ENCODE data around the gene FBXL19. TPM values are rescaled to one million over a fixed set of nuclear protein-coding genes. Genes with fewer than 3 reads are reported as not detected.

Gene FBXL19
- polyA plus RNA-seq, 1 of the 3 experiments (the other 2 are of a cell fraction) = 20.6 TPM

DNA sequence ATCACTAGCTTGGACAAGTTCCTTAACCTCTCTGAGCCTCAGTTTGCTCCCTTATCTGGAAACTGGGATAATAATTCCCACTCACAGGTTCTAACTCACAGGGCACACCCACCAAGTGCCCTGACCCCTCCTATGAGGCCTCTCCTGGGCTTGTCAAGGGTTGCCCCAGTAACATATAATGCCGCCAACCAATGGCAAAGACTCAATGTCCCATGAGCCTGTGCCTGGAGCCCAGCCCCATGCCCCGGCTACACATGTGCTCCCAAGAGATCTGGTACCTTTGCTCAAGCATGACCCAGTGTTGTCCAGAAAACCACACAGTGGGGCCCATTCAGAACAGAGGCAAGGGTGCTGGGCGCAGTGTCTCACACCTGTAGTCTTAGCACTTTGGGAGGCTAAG lies 8.5 kb upstream of the FBXL19 start:
- 100% methylated on average over 2 of the region's 3 CpGs for WGBS (ENCODE audit: low lambda C conversion rate)
- peaks cover 9% of the 10 kb centered on the region for H3F3A ChIP-seq (replicated peaks; ENCODE audit: insufficient read depth)
- no peak overlapping the region for H3K4me2 ChIP-seq
- H4K20me1 ChIP-seq (ENCODE audit: insufficient read depth) = no peaks in the 10 kb centered on the region
- H3K79me2 ChIP-seq (ENCODE audit: insufficient read depth) = no peaks in the 10 kb centered on the region
- H3K9me3 ChIP-seq = no peaks in the 10 kb centered on the region
- no peak overlapping the region for H3K4me3 ChIP-seq (ENCODE audit: low read depth in 2 of 2, low read length in 1 of 2)
- no peaks in the 10 kb centered on the region for H3K9me2 ChIP-seq
- no peaks in the 10 kb centered on the region for H3K4me1 ChIP-seq (ENCODE audit: control insufficient read depth in 1 of 2, insufficient read depth in 2 of 2, low read depth in 1 of 2, low read length in 1 of 2)
- no peaks in the 10 kb centered on the region for H3K36me3 ChIP-seq (replicated peaks in 1 of 2; ENCODE audit: control insufficient read depth in 1 of 2, insufficient read depth in 2 of 2, low read length in 1 of 2)
- no peak overlapping the region for H3K9ac ChIP-seq
- H3K27ac ChIP-seq (ENCODE audit: low read depth in 2 of 2, low read length in 1 of 2) = no peak overlapping the region
- DNase-seq = no peak
- CTCF ChIA-PET = interaction anchor here (1.0 to 1.5 kb wide), 3 partner anchors 12 to 70 kb away, joined by 3 to 6 read pairs (median 5); no protein-coding TSS in a partner anchor
- TF ChIP-seq, protein P1, sequence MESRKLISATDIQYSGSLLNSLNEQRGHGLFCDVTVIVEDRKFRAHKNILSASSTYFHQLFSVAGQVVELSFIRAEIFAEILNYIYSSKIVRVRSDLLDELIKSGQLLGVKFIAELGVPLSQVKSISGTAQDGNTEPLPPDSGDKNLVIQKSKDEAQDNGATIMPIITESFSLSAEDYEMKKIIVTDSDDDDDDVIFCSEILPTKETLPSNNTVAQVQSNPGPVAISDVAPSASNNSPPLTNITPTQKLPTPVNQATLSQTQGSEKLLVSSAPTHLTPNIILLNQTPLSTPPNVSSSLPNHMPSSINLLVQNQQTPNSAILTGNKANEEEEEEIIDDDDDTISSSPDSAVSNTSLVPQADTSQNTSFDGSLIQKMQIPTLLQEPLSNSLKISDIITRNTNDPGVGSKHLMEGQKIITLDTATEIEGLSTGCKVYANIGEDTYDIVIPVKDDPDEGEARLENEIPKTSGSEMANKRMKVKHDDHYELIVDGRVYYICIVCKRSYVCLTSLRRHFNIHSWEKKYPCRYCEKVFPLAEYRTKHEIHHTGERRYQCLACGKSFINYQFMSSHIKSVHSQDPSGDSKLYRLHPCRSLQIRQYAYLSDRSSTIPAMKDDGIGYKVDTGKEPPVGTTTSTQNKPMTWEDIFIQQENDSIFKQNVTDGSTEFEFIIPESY (IDR thresholded peaks at IDR 0.05; ENCODE audit: borderline replicate concordance, low read depth) = no peak
- TF ChIP-seq TCF12 (IDR thresholded peaks at IDR 0.05) = no peak
- TF ChIP-seq, protein P2, sequence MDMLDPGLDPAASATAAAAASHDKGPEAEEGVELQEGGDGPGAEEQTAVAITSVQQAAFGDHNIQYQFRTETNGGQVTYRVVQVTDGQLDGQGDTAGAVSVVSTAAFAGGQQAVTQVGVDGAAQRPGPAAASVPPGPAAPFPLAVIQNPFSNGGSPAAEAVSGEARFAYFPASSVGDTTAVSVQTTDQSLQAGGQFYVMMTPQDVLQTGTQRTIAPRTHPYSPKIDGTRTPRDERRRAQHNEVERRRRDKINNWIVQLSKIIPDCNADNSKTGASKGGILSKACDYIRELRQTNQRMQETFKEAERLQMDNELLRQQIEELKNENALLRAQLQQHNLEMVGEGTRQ (IDR thresholded peaks at IDR 0.05; ENCODE audit: borderline replicate concordance, low read depth, low read length) = no peak
- TF ChIP-seq MXI1 (IDR thresholded peaks at IDR 0.05; ENCODE audit: low read depth, low read length) = no peak
- no peak for TF ChIP-seq RAD21 (IDR thresholded peaks at IDR 0.05; ENCODE audit: low read length)
- TF ChIP-seq, protein P3, sequence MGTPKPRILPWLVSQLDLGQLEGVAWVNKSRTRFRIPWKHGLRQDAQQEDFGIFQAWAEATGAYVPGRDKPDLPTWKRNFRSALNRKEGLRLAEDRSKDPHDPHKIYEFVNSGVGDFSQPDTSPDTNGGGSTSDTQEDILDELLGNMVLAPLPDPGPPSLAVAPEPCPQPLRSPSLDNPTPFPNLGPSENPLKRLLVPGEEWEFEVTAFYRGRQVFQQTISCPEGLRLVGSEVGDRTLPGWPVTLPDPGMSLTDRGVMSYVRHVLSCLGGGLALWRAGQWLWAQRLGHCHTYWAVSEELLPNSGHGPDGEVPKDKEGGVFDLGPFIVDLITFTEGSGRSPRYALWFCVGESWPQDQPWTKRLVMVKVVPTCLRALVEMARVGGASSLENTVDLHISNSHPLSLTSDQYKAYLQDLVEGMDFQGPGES (IDR thresholded peaks at IDR 0.05; ENCODE audit: low read depth, low read length) = no peak
- TF ChIP-seq, protein P4, sequence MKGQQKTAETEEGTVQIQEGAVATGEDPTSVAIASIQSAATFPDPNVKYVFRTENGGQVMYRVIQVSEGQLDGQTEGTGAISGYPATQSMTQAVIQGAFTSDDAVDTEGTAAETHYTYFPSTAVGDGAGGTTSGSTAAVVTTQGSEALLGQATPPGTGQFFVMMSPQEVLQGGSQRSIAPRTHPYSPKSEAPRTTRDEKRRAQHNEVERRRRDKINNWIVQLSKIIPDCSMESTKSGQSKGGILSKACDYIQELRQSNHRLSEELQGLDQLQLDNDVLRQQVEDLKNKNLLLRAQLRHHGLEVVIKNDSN (IDR thresholded peaks at IDR 0.05; ENCODE audit: borderline replicate concordance, low read depth) = no peak
- no peak for TF ChIP-seq TEAD4 (IDR thresholded peaks at IDR 0.05; ENCODE audit: borderline replicate concordance, insufficient read depth)
- TF ChIP-seq FOXM1 (IDR thresholded peaks at IDR 0.05; ENCODE audit: low read depth) = no peak
- no peak for TF ChIP-seq EZH2phosphoT487 (IDR thresholded peaks at IDR 0.05; ENCODE audit: borderline replicate concordance, low read depth)
- TF ChIP-seq, protein P5, sequence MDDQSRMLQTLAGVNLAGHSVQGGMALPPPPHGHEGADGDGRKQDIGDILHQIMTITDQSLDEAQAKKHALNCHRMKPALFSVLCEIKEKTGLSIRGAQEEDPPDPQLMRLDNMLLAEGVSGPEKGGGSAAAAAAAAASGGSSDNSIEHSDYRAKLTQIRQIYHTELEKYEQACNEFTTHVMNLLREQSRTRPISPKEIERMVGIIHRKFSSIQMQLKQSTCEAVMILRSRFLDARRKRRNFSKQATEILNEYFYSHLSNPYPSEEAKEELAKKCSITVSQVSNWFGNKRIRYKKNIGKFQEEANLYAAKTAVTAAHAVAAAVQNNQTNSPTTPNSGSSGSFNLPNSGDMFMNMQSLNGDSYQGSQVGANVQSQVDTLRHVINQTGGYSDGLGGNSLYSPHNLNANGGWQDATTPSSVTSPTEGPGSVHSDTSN (IDR thresholded peaks at IDR 0.05) = no peak
- TF ChIP-seq SMC3 (IDR thresholded peaks at IDR 0.05; ENCODE audit: low read depth, low read length) = no peak
- TF ChIP-seq NFIC (IDR thresholded peaks at IDR 0.05; ENCODE audit: borderline replicate concordance) = no peak
- TF ChIP-seq, protein P6, sequence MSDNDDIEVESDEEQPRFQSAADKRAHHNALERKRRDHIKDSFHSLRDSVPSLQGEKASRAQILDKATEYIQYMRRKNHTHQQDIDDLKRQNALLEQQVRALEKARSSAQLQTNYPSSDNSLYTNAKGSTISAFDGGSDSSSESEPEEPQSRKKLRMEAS (IDR thresholded peaks at IDR 0.05; ENCODE audit: low read depth) = no peak
- no peak for TF ChIP-seq YY1 (IDR thresholded peaks at IDR 0.05; ENCODE audit: low read depth)
- TF ChIP-seq CHD2 (IDR thresholded peaks at IDR 0.05; ENCODE audit: low read length, partially characterized antibody) = no peak
- TF ChIP-seq GATA2 (CRISPR knock-in tag; IDR thresholded peaks at IDR 0.05) = no peak
- no peak overlapping the region for H2AFZ ChIP-seq (ENCODE audit: low read depth)
- POLR2A ChIA-PET = no interaction called here
- H3K27me3 ChIP-seq (ENCODE audit: insufficient read depth) = no peaks in the 10 kb centered on the region
